Chondrocyte (in vitro differentiated cells): Measurements from ENCODE around the gene PLA2G4E. TPM values are rescaled to one million over a fixed set of nuclear protein-coding genes. Genes with fewer than 3 reads are reported as not detected.

ENCODE experiments used
- DNase-seq: peaks from one replicate; pipeline ENCODE4 v3.0.0; 2021; ENCODE audit warnings: mixed read lengths, low spot score
- H3K27ac Mint-ChIP-seq: one replicate; pipeline ENCODE4 v1.8.0; 2021; ENCODE audit warnings: mild to moderate bottlenecking, moderate library complexity, mixed read lengths; ENCODE audit not compliant: unreplicated experiment
- H3K27me3 Mint-ChIP-seq: 2 replicates; pipeline ENCODE4 v1.8.0; 2021; ENCODE audit warnings: low read depth, mixed read lengths
- H3K36me3 Mint-ChIP-seq: 2 replicates; pipeline ENCODE4 v1.8.0; 2021; ENCODE audit warnings: low read depth, mixed read lengths
- H3K4me1 Mint-ChIP-seq: 2 replicates; pipeline ENCODE4 v1.8.0; 2021; ENCODE audit warnings: low read depth, mild to moderate bottlenecking, mixed read lengths
- H3K4me3 Mint-ChIP-seq: one replicate; pipeline ENCODE4 v1.8.0; 2021; ENCODE audit warnings: mild to moderate bottlenecking, moderate library complexity, mixed read lengths; ENCODE audit not compliant: unreplicated experiment
- H3K9me3 Mint-ChIP-seq: 2 replicates; pipeline ENCODE4 v1.8.0; 2021; ENCODE audit warnings: low read depth, mixed read lengths
- total RNA-seq: library from RNA; stranded (reverse); gene quantifications from 3 replicates; pipeline ENCODE4 v1.2.1, GENCODE V29; 2021
- TF ChIP-seq, protein P1 (sequence below): fragments of 200-600 bp; sonication (generic); IDR thresholded peaks from 2 replicates; pipeline ENCODE4 v1.5.0; 2021; ENCODE audit warnings: antibody characterized with exemption, mild to moderate bottlenecking, moderate library complexity

PLA2G4E gene
- total RNA-seq, 1 donor from 2014 or later = not detected

DNA sequence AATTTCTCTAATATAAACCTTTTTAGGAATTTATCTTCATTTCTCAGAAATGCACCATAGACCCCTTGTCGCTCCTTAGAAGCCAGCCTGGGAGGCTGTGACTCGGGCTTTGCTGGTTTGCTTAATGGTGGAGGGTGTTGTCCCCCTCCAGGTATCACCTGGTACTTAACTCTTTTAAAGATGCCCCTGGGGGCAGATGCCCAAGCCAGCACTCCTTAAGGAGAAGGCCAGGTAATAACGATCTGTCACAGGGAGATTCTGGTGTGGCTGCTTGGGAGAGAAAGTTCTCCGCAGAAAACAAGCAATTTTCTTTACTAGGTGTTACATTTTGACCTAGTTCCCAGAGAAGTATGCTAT, 70.7 kb downstream of the PLA2G4E start:
- Mint-ChIP-seq H3K27me3 (no peaks in the 10 kb centered on the region), H3K36me3 (peaks cover 6% of the 10 kb centered on the region), H3K4me1 (peaks cover 60% of the 10 kb centered on the region), H3K9me3 (no peaks in the 10 kb centered on the region), H3K27ac (peak overlapping the region; percentile 64), H3K4me3 (no peak overlapping the region)
- TF ChIP-seq, protein P1, sequence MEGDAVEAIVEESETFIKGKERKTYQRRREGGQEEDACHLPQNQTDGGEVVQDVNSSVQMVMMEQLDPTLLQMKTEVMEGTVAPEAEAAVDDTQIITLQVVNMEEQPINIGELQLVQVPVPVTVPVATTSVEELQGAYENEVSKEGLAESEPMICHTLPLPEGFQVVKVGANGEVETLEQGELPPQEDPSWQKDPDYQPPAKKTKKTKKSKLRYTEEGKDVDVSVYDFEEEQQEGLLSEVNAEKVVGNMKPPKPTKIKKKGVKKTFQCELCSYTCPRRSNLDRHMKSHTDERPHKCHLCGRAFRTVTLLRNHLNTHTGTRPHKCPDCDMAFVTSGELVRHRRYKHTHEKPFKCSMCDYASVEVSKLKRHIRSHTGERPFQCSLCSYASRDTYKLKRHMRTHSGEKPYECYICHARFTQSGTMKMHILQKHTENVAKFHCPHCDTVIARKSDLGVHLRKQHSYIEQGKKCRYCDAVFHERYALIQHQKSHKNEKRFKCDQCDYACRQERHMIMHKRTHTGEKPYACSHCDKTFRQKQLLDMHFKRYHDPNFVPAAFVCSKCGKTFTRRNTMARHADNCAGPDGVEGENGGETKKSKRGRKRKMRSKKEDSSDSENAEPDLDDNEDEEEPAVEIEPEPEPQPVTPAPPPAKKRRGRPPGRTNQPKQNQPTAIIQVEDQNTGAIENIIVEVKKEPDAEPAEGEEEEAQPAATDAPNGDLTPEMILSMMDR = no peak
- no peak for DNase-seq

DNA sequence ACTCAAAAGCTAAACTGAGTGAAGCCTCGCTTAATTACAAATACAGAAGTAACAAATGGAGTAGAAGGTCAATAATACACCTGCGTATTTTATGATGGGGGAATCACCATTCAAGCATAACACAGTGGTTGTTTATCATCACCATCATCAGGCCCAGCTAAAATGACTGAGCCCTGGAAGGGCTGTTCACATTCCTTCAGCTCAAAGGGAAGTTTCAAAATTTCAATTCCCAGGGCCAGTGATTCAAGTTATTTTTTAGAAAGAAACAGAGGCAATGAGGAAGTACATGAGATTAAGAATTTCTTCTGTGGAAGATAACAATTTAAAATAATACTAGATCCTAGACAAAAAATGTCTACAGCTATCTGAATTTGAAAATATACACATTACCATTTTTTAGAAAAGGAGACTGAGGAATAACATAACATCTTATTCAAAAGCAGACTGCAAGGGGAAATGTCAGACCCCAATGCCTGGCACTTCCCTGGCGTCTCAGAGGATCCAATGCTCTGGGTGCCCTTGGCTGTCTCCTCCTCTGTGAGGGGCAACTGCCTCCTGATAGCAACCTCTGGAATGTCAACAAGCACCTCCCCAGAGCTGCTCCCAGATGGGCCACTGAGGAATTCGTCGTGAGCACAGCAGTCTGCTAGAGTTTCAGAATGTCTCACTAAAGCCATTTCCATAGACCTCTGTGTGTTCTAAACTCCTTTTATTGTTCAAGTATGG, 71.3 kb downstream of the PLA2G4E start:
- H3K36me3 Mint-ChIP-seq = peaks cover 6% of the 10 kb centered on the region
- TF ChIP-seq, protein P1 = no peak
- H3K4me3 Mint-ChIP-seq = no peak overlapping the region
- peak overlapping the region; percentile 64 for H3K27ac Mint-ChIP-seq
- no peaks in the 10 kb centered on the region for H3K27me3 Mint-ChIP-seq
- no peaks in the 10 kb centered on the region for H3K9me3 Mint-ChIP-seq
- peaks cover 65% of the 10 kb centered on the region for H3K4me1 Mint-ChIP-seq
- DNase-seq = no peak

DNA sequence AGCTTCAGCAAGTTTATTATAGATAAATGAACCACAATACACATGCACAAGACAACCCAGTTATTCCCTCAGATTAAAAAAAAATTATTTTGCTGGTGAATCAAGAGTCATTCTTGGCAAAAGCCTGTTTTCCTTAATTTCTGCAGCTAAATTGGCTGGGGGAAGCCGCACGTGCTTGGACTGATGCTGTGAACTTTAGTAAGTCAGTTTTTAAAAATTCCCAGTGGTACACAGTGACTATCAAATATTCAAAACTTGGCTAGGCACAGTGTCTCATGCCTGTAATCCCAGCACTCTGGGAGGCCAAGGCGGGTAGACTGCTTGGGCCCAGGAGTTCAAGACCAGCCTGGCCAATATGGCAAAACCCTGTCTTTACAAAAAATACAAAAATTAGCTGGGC, 72.4 kb downstream of the PLA2G4E start:
- peaks cover 76% of the 10 kb centered on the region for H3K4me1 Mint-ChIP-seq
- peaks cover 6% of the 10 kb centered on the region for H3K36me3 Mint-ChIP-seq
- no peak for DNase-seq
- peak overlapping the region; percentile 54 for H3K27ac Mint-ChIP-seq
- TF ChIP-seq, protein P1 = no peak
- no peaks in the 10 kb centered on the region for H3K9me3 Mint-ChIP-seq
- no peak overlapping the region for H3K4me3 Mint-ChIP-seq
- H3K27me3 Mint-ChIP-seq = no peaks in the 10 kb centered on the region

DNA sequence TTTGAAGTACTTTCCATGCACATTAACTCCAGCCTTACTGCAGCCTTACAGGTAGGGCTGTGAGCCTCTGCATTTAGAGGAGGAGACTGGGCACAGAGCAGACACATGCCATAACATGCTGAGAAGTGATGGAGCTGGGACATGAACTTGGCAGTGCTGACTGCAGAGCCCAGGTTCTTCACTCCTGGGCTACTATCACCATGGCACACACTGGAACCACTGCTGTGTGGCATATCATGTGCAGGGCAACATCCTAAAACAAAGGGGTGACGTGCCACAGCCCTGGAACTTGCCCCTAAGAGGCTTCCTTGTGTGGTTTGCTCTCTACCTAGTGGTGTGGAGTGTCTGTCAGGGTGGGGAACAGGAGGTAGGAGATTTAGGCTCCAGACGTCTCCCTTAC, 73.9 kb downstream of the PLA2G4E start:
- Mint-ChIP-seq H3K9me3 (no peaks in the 10 kb centered on the region), H3K27ac (no peak overlapping the region), H3K36me3 (peaks cover 5% of the 10 kb centered on the region), H3K4me1 (peaks cover 91% of the 10 kb centered on the region), H3K4me3 (no peak overlapping the region), H3K27me3 (no peaks in the 10 kb centered on the region)
- TF ChIP-seq, protein P1 = no peak
- no peak for DNase-seq

DNA sequence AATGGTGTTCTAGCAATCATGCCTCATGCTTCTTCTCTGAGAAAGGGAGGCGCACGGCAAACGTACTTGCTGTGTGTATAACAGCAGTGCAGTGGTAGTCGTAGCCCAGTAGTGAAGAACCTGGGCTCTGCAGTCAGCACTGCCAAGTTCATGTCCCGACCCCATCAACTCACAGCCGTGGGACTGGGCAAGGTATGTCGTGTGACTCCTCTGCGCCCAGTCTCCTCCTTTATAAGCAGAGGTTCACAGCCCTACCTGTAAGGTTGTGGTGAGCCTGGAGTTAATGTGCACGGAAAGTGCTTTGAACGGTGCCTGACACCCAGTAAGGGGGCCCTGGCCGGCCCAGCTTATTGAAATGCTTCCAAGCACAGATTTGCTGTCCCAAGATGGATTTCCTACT, 75.1 kb downstream of the PLA2G4E start:
- Mint-ChIP-seq H3K4me3 (no peak overlapping the region), H3K36me3 (peaks cover 2% of the 10 kb centered on the region), H3K27me3 (no peaks in the 10 kb centered on the region), H3K9me3 (no peaks in the 10 kb centered on the region), H3K27ac (no peak overlapping the region), H3K4me1 (peaks cover 91% of the 10 kb centered on the region)
- TF ChIP-seq, protein P1 = no peak
- no peak for DNase-seq
